GM23248 (cell line): ENCODE results near the gene DNAJB5. TPM values are rescaled to one million over a fixed set of nuclear protein-coding genes. Genes with fewer than 3 reads are reported as not detected.
A peak's percentile ranks its signal among the peaks of the same experiment; 100 is the strongest.
"Not testable (repeated sequence)": the region's sequence is repeated elsewhere in the genome, so short reads cannot be mapped to it uniquely, and the experiment has no call there.

Experiments
- DNase-seq: peaks from one replicate; pipeline ENCODE4 v3.0.0-alpha.2; 2015
- H2AFZ ChIP-seq: fragments of 200-600 bp; sonication (generic); 2 replicates; pipeline ENCODE4 v1.6.1; 2016; ENCODE audit warnings: antibody characterized with exemption
- H3F3A ChIP-seq: fragments of 200-600 bp; sonication (generic); 2 replicates; pipeline ENCODE4 v1.6.1; 2016; ENCODE audit warnings: mild to moderate bottlenecking, antibody characterized with exemption, mixed run types; ENCODE audit not compliant: insufficient read depth
- H3K27ac ChIP-seq: fragments of 200-600 bp; sonication (generic); 2 replicates; pipeline ENCODE4 v1.5.1; 2016; ENCODE audit warnings: mild to moderate bottlenecking
- H3K27me3 ChIP-seq: fragments of 200-600 bp; sonication (generic); replicated peaks from 2 replicates; pipeline ENCODE4 v1.6.1; 2016; ENCODE audit warnings: mild to moderate bottlenecking; ENCODE audit not compliant: insufficient read depth
- H3K36me3 ChIP-seq: fragments of 200-600 bp; sonication (generic); 2 replicates; pipeline ENCODE4 v1.6.1; 2016; ENCODE audit warnings: low read depth, mild to moderate bottlenecking
- H3K4me1 ChIP-seq: fragments of 200-600 bp; sonication (generic); 2 replicates; pipeline ENCODE4 v1.6.1; 2016; ENCODE audit warnings: mild to moderate bottlenecking; ENCODE audit not compliant: insufficient read depth
- H3K4me2 ChIP-seq: fragments of 200-600 bp; sonication (generic); one replicate; pipeline ENCODE4 v1.6.1; 2016; ENCODE audit warnings: mild to moderate bottlenecking; ENCODE audit not compliant: unreplicated experiment
- H3K4me3 ChIP-seq: fragments of 200-600 bp; sonication (generic); 2 replicates; pipeline ENCODE4 v1.5.1; 2016; ENCODE audit warnings: mild to moderate bottlenecking
- H3K79me2 ChIP-seq: fragments of 200-600 bp; sonication (generic); 2 replicates; pipeline ENCODE4 v1.6.1; 2016; ENCODE audit warnings: mild to moderate bottlenecking; ENCODE audit not compliant: insufficient read depth
- H3K9ac ChIP-seq: fragments of 200-600 bp; sonication (generic); 2 replicates; pipeline ENCODE4 v1.6.1; 2016; ENCODE audit warnings: mild to moderate bottlenecking
- H3K9me2 ChIP-seq: fragments of 200-600 bp; sonication (generic); 2 replicates; pipeline ENCODE4 v1.6.1; 2016; ENCODE audit warnings: mixed run types, mild to moderate bottlenecking, moderate library complexity; ENCODE audit not compliant: insufficient read depth
- H3K9me3 ChIP-seq: fragments of 200-600 bp; sonication (generic); one replicate; pipeline ENCODE4 v1.6.1; 2017; ENCODE audit warnings: low read depth
- H4K20me1 ChIP-seq: fragments of 200-600 bp; sonication (generic); 2 replicates; pipeline ENCODE4 v1.6.0; 2016; ENCODE audit not compliant: insufficient read depth
- EZH2 ChIP-seq: fragments of 200-600 bp; sonication (generic); IDR thresholded peaks from 2 replicates; pipeline ENCODE4 v1.6.1; 2018; ENCODE audit warnings: antibody characterized with exemption, mild to moderate bottlenecking; ENCODE audit not compliant: insufficient read depth, poor library complexity, severe bottlenecking
- EZH2phosphoT487 ChIP-seq: fragments of 200-600 bp; sonication (generic); IDR thresholded peaks from 2 replicates; pipeline ENCODE4 v1.6.1; 2018; ENCODE audit warnings: antibody characterized with exemption, moderate library complexity, mild to moderate bottlenecking, low read depth; ENCODE audit not compliant: insufficient read depth
- WGBS, 2 experiments: methylation state at CpG; one replicate each; pipeline ENCODE4 v1.1.6; 2015 to 2017; ENCODE audit warnings: low lambda C conversion rate in 2 of 2, low coverage in 1 of 2; ENCODE audit errors: missing lambda C conversion rate in 2 of 2; 5-methylcytosine and 5-hydroxymethylcytosine counted together
- in situ Hi-C: fragments of 300-500 bp; cut with MboI; formaldehyde crosslinking; loops from 2 replicates; pipeline ENCODE4 v1.15.0; 2020
- polyA plus RNA-seq: library from polyadenylated mRNA; unstranded; fragments of >200 nt; fragmentation: Nextera tagmentation; extraction: Ambion mirVana; gene quantifications from 2 replicates; pipeline ENCODE4 v1.2.1, GENCODE V29; 2016
- total RNA-seq: library from RNA; depleted of rRNA; stranded (reverse); fragments of >200 nt; shearing (Covaris generic); gene quantifications from 2 replicates; pipeline ENCODE4 v1.2.3, GENCODE V29; 2014

DNAJB5 gene
- total and polyA plus RNA-seq, 2 experiments from 2014 or later = 10.9 to 24.2 TPM

DNA sequence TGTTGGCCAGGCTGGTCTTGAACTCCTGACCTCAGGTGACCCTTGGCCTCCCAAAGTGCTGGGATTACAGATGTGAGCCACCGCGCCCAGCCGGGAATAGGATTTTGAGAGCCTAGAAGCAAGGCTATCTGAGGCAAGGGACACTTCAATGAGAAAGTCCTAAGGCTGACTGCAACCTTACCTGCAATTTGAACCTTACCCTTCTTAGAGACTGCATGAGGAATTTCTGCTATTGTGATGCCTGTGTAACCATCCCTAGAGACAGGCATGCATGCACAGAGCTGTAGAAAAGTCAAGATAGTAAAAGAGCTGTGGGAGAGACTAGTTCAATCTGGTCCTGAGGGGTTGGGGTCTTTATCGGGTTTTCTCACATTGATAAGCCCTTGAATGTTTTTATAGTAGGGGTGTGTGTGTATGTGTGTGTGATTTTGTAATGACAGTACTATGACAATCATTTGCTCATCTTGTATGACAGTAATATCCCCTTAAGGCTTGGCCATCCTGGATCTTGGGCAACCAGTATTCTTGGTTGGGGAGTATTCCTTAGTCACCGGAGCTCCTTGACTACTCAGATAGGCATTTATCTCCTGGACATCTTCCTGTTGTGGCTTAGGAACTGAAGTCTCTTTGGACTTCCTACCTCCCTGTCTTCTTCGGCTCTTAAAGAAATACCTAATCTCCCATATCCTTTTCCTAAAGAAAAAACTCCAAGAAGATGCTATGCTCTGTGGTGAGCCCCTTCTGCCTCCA lies 11.2 kb downstream of the DNAJB5 start:
- no peak overlapping the region for H2AFZ ChIP-seq
- H4K20me1 ChIP-seq = no peaks in the 10 kb centered on the region
- no peaks in the 10 kb centered on the region for H3K36me3 ChIP-seq
- DNase-seq = peak; percentile 94
- peak overlapping the region; percentile 32; the same call in 1 of the 2 replicates for H3K4me3 ChIP-seq
- in situ Hi-C loops = no loop called here
- H3K27ac ChIP-seq = peak overlapping the region; percentile 79
- H3K27me3 ChIP-seq = no peaks in the 10 kb centered on the region
- H3F3A ChIP-seq = peaks cover 33% of the 10 kb centered on the region
- H3K9me2 ChIP-seq = no peaks in the 10 kb centered on the region
- 55 to 59% methylated on average over 6 of the region's 6 CpGs for whole genome bisulfite sequencing, 2 experiments
- peaks cover 27% of the 10 kb centered on the region for H3K4me1 ChIP-seq
- H3K9ac ChIP-seq = peak overlapping the region; percentile 33
- no peaks in the 10 kb centered on the region for H3K9me3 ChIP-seq
- no peak for TF ChIP-seq EZH2
- no peak for TF ChIP-seq EZH2phosphoT487
- 0 out of 2 replicates have a peak, but pooled peaks cover 5% of the 10 kb centered on the region for H3K79me2 ChIP-seq
- peak overlapping the region; percentile 69 for H3K4me2 ChIP-seq

DNA sequence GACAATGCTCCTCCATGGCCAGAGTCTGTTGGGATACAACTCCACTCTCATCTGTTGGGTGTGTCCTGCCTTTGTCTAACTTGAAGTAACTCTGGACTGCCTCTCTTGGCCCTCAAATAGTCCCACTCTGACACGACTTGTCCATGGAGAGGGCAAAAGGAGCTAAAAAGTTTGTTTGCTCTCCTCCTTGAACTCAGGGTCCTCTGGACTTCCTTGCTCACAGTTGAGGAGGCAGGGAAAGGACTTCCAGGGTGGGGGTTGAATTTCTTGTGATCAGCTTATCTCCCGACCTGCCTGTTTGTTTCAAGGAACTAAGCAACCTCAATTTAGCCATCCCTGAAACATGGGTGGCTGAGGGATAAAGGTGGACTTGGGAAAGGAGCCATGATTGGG lies 11.7 kb downstream of the DNAJB5 start:
- in situ Hi-C loops = no loop called here
- WGBS, 2 experiments = 72 to 78% methylated on average over 2 of the region's 2 CpGs

DNA sequence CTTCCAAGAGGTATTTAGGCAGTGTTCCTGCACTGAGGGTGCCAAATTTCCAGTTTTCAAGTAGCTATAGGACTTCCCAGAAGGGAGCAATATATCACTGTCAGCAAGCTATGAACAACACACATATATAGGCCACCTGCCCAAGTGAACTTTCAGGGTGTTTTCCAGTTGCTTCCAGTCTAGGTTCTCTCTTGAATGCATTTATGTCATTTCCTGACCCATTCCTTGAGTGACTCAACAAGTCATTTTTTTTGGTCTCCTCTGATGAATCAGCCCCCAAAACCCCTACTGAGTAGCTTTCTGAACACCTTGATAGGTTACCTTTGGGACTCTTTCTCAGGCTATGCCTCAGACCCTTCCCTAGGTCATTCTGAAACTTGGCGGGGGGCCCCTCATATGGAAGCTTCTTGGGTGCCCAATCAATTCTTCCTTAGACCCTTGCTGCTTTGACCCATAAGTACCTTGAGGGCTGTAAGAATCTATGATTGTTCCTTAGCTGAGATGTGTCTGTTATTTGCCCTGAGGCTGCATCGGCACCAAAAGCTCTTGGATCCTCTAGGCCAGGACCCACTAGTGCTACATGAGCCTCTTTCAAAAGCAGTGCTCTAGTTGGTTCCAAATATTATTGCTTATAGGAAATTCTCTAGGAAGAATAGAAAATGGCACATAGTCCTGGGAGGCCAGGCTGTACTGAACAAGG lies 12.4 kb downstream of the DNAJB5 start:
- no peak overlapping the region for H2AFZ ChIP-seq
- H3K9me3 ChIP-seq = no peaks in the 10 kb centered on the region
- no peaks in the 10 kb centered on the region for H3K9me2 ChIP-seq
- 98 to 100% methylated on average over 2 of the region's 2 CpGs for WGBS, 2 experiments
- peaks cover 26% of the 10 kb centered on the region for H3F3A ChIP-seq
- H3K36me3 ChIP-seq = no peaks in the 10 kb centered on the region
- peak; percentile 59 for DNase-seq
- peak overlapping the region; percentile 69 for H3K4me2 ChIP-seq
- no peak overlapping the region for H3K4me3 ChIP-seq
- peak overlapping the region; percentile 79 for H3K27ac ChIP-seq
- H3K27me3 ChIP-seq = no peaks in the 10 kb centered on the region
- TF ChIP-seq EZH2phosphoT487 (no peak), EZH2 (no peak)
- no peaks in the 10 kb centered on the region for H4K20me1 ChIP-seq
- peaks cover 21% of the 10 kb centered on the region for H3K4me1 ChIP-seq
- H3K79me2 ChIP-seq = no peaks in the 10 kb centered on the region
- no peak overlapping the region for H3K9ac ChIP-seq
- in situ Hi-C loops = no loop called here

More for the DNA sequence above, 11.7 kb downstream of the DNAJB5 start:
- Histone ChIP-seq H3K4me2 (peak overlapping the region; percentile 69), H3K4me1 (peaks cover 21% of the 10 kb centered on the region), H2AFZ (no peak overlapping the region), H3K4me3 (peak overlapping the region; percentile 32; the same call in 1 of the 2 replicates), H3K79me2 (0 out of 2 replicates have a peak, but pooled peaks cover 1% of the 10 kb centered on the region), H3K27me3 (no peaks in the 10 kb centered on the region), H3K27ac (peak overlapping the region; percentile 79), H3K36me3 (no peaks in the 10 kb centered on the region), H4K20me1 (no peaks in the 10 kb centered on the region), H3F3A (peaks cover 27% of the 10 kb centered on the region), H3K9ac (0 out of 2 replicates have a peak overlapping the region, but pooled peaks have one; percentile 33), H3K9me2 (no peaks in the 10 kb centered on the region), H3K9me3 (no peaks in the 10 kb centered on the region)
- no peak for DNase-seq
- TF ChIP-seq EZH2 (no peak), EZH2phosphoT487 (no peak)

DNA sequence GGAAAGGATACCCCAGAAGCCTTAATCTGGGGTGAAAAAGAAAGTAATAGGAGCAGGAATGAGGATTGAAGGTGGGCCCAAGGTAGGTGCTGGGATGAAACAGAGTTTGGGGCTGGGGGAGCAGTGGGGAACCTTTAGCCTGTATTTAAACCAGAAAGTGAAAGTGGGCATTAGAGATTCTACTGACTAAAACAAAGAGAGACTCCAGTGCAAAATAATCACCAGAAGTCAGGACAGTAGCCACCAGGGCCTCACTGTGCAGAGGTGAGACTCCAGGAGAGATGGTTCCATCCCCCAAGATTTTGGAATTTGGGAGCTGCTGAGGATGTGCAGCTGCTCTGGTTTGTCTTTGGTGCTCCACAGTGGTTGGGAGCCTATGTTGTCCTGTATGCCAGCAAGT lies 13.1 kb downstream of the DNAJB5 start:
- Histone ChIP-seq H3K79me2 (no peaks in the 10 kb centered on the region), H3K36me3 (no peaks in the 10 kb centered on the region), H3K9ac (no peak overlapping the region), H3F3A (peaks cover 26% of the 10 kb centered on the region), H2AFZ (no peak overlapping the region), H4K20me1 (no peaks in the 10 kb centered on the region), H3K9me3 (no peaks in the 10 kb centered on the region), H3K4me2 (no peak overlapping the region), H3K9me2 (no peaks in the 10 kb centered on the region), H3K4me3 (no peak overlapping the region), H3K27ac (0 out of 2 replicates have a peak overlapping the region, but pooled peaks have one; percentile 79), H3K4me1 (peaks cover 21% of the 10 kb centered on the region), H3K27me3 (no peaks in the 10 kb centered on the region)
- TF ChIP-seq EZH2 (no peak), EZH2phosphoT487 (no peak)
- in situ Hi-C loops = no loop called here
- no peak for DNase-seq

DNA sequence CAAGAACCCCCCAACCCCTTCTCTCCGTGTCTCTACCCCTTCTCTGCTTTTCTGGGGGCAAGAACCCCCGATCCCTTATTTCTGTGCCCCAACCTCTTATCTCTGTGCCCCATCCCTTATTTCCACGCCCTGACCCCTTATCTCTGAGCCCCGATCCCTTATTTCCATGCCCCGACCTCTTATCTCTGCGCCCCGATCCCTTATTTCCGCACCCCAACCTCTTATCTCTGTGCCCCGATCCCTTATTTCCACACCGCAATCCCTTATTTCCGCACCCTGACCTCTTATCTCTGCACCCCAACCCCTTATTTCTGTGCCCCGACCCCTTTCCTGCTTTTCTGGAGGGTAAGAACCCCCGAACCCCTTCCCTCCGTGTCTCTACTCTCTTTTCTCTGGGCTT lies 14.8 kb downstream of the DNAJB5 start:
- H3K9ac ChIP-seq, H3K9me3 ChIP-seq, H4K20me1 ChIP-seq, in situ Hi-C loops, H3K36me3 ChIP-seq, DNase-seq, H3K4me2 ChIP-seq, H3K27ac ChIP-seq, H2AFZ ChIP-seq, H3K27me3 ChIP-seq, H3K79me2 ChIP-seq, H3K9me2 ChIP-seq, H3K4me3 ChIP-seq: not testable (repeated sequence)
- 86 to 94% methylated on average over 13 to 14 of the region's 14 CpGs for WGBS, 2 experiments
- Histone ChIP-seq H3F3A (peaks cover 26% of the 10 kb centered on the region), H3K4me1 (peaks cover 21% of the 10 kb centered on the region)
